Measurements from ENCODE around the gene MFAP2.

MFAP2 gene

GRCh38 chr1:17024721-17025120 lies 44.3 kb upstream of the MFAP2 start:
- no peak for TF ChIP-seq CTCF (IDR thresholded peaks at IDR 0.05; ENCODE audit: low read depth, low read length)
- no peak for TF ChIP-seq MYC (IDR thresholded peaks at IDR 0.05; ENCODE audit: low read depth, low read length)
- no peak for TF ChIP-seq MAX (IDR thresholded peaks at IDR 0.05; ENCODE audit: low read depth, low read length)
- no peak for TF ChIP-seq POLR2A (IDR thresholded peaks at IDR 0.05; ENCODE audit: extremely low read depth, insufficient read length)
- H3K4me3 ChIP-seq (ENCODE audit: low read depth, low read length) = no peak overlapping the region
- no peak for DNase-seq (ENCODE audit: low read depth)

GRCh38 chr1:17023573-17023972 lies 43.2 kb upstream of the MFAP2 start:
- H3K4me3 ChIP-seq (ENCODE audit: low read depth, low read length) = no peak overlapping the region
- TF ChIP-seq CTCF (IDR thresholded peaks at IDR 0.05; ENCODE audit: low read depth, low read length) (no peak), MYC (IDR thresholded peaks at IDR 0.05; ENCODE audit: low read depth, low read length) (no peak), POLR2A (IDR thresholded peaks at IDR 0.05; ENCODE audit: extremely low read depth, insufficient read length) (no peak), MAX (IDR thresholded peaks at IDR 0.05; ENCODE audit: low read depth, low read length) (no peak)
- no peak for DNase-seq (ENCODE audit: low read depth)

- peak; percentile 46 for DNase-seq (ENCODE audit: low read depth)
- H3K4me3 ChIP-seq (ENCODE audit: low read depth, low read length) = no peak overlapping the region
- TF ChIP-seq MAX (IDR thresholded peaks at IDR 0.05; ENCODE audit: low read depth, low read length) (no peak), POLR2A (IDR thresholded peaks at IDR 0.05; ENCODE audit: extremely low read depth, insufficient read length) (no peak), CTCF (IDR thresholded peaks at IDR 0.05; ENCODE audit: low read depth, low read length) (no peak), MYC (IDR thresholded peaks at IDR 0.05; ENCODE audit: low read depth, low read length) (no peak)
These were observed 42.7 kb upstream of the MFAP2 start for GRCh38 chr1:17023102-17023501.

GRCh38 chr1:17021896-17022295 lies 41.5 kb upstream of the MFAP2 start:
- no peak for DNase-seq (ENCODE audit: low read depth)
- no peak for TF ChIP-seq POLR2A (IDR thresholded peaks at IDR 0.05; ENCODE audit: extremely low read depth, insufficient read length)
- TF ChIP-seq CTCF (IDR thresholded peaks at IDR 0.05; ENCODE audit: low read depth, low read length) = no peak
- no peak for TF ChIP-seq MAX (IDR thresholded peaks at IDR 0.05; ENCODE audit: low read depth, low read length)
- no peak overlapping the region for H3K4me3 ChIP-seq (ENCODE audit: low read depth, low read length)

GRCh38 chr1:17020502-17020901 lies 40.1 kb upstream of the MFAP2 start:
- DNase-seq (ENCODE audit: low read depth) = no peak
- no peak for TF ChIP-seq CTCF (IDR thresholded peaks at IDR 0.05; ENCODE audit: low read depth, low read length)
- TF ChIP-seq MYC (IDR thresholded peaks at IDR 0.05; ENCODE audit: low read depth, low read length) = no peak
- no peak for TF ChIP-seq POLR2A (IDR thresholded peaks at IDR 0.05; ENCODE audit: extremely low read depth, insufficient read length)
- TF ChIP-seq MAX (IDR thresholded peaks at IDR 0.05; ENCODE audit: low read depth, low read length) = no peak

GRCh38 chr1:17018849-17019248 lies 38.4 kb upstream of the MFAP2 start:
- no peak for TF ChIP-seq POLR2A (IDR thresholded peaks at IDR 0.05; ENCODE audit: extremely low read depth, insufficient read length)
- no peak for TF ChIP-seq MAX (IDR thresholded peaks at IDR 0.05; ENCODE audit: low read depth, low read length)
- TF ChIP-seq MYC (IDR thresholded peaks at IDR 0.05; ENCODE audit: low read depth, low read length) = no peak
- no peak for TF ChIP-seq CTCF (IDR thresholded peaks at IDR 0.05; ENCODE audit: low read depth, low read length)
- H3K4me3 ChIP-seq (ENCODE audit: low read depth, low read length) = no peak overlapping the region
- DNase-seq (ENCODE audit: low read depth) = no peak

More at GRCh38 chr1:17020502-17020901, 40.1 kb upstream of the MFAP2 start:
- H3K4me3 ChIP-seq (ENCODE audit: low read depth, low read length) = no peak overlapping the region

Measured in NB4 (cell line).